ENCODE results near the gene VANGL2.

VANGL2 gene

DNA sequence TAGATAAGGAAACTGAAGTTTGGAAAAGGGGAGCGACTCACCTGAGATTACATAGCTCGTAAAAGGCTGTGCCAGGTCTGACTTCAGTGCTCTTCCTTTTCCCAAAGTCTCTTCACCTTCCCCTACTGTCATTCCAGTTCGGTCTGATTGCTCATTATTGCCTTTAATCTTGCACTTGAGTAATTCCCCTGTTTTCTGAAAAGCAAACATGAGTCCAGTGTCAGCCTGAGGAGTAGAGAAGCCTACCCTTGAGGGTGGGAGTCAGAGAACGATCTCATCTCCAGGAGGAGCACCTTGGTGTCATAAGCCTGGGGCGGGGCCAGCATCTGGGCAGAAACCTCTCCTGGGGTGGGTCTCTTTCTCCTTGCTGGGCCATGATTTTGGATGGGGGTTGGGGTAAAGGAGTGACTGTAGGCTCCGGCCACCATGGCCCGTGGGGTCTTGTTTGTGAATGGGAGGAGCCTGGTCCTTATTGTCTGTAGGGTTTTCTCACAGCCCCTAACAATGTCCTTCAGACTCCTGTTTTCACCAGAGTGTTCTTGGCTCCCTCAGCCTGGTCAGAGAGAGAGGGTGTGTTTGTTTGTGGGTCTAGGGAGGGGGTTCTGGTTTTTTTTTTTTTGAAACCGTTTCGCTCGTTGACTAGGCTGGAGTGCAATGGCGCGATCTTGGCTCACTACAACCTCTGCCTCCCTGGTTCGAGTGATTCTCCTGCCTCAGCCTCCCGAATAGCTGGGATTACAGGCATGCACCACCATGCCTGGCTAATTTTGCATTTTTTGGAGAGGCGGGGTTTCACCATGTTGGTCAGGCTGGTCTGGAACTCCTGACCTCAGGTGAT lies 6.0 kb downstream of the VANGL2 start:
- DNase-seq = no peak

DNA sequence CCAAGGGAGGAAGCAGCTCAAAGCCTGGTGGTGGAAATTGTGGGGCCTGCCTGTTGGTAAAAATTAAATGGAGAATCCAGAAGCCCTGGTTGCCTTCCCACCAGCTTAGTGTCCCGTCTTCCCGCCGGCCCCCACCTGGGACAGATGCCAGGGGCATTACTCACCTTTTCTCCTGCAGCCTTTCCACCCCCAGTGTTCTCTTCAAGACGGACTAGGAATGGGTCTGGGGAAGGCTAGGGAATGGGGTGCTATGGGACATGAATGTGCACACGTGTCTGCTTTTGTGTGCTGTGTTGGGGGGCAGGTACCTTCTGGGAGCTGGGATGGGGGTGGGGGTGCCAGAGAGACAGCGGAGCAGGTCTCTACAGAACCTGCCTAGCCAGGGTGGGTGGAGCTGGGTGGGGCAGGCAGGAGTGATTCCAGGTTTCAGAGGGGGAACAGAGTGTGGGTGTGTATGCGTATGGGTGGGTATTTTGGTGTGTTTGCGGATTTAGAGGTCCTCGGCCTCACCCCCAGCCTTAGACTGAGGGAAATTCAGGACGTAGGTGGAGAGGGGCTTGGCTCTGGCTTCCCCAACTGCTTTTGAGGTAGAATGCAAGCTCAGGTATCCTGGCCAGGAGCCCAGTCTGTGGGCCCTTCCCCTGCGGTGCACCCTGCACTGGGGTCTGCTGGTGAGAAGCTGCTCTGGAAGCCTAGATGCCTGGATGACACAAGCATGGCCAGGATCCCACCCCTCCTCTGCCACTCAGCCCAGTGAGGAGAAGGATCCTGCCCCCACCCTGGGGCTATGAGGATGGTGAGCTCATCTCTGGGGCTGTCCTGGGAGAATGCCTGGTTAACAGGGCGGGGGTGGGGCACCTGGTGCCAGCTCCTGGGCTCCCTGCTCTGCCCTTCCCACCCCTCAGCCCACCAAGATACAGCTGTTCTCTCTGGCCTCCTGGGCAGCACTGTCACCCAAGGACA lies 7.8 kb downstream of the VANGL2 start:
- no peak for DNase-seq

DNA sequence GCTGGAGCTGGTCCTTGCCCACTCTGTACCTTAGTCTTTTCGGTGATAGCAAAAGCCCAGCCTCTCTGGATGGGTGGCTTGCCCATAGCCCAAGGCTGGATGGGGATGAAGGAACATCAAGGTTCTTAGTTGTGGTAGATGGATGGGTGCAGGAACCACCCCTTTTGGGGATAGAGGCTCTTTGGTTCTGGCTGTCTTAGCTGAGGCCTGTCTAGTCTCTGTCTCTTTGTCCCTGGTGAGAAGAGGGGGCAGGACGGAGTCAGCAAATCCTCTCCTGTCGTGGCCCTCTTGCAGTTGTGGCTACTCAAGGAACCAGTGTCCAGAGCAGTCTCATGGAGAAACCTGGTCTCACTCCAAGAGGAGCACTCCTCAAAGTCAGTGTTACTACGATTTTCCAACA lies 8.5 kb downstream of the VANGL2 start:
- DNase-seq = no peak

DNA sequence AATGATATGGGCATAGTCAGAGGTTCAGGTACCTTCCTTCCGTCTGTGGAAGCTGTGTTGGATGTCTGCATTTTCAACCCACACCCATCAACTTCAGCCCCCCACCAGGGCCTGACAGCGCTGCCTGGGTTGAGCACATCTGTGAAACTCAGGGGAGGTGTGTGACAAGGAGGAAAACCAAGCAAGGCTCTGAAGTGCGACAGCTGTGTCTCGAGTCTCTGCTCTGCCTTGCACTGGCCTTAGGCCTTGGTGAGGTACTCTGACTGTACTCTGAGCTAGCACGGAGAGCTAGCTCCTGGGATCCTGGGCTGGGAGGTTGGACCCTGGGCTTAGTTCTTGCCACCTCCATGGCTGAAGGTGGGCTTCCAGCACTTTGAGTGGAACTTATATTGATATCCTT lies 9.1 kb downstream of the VANGL2 start:
- DNase-seq = no peak

DNA sequence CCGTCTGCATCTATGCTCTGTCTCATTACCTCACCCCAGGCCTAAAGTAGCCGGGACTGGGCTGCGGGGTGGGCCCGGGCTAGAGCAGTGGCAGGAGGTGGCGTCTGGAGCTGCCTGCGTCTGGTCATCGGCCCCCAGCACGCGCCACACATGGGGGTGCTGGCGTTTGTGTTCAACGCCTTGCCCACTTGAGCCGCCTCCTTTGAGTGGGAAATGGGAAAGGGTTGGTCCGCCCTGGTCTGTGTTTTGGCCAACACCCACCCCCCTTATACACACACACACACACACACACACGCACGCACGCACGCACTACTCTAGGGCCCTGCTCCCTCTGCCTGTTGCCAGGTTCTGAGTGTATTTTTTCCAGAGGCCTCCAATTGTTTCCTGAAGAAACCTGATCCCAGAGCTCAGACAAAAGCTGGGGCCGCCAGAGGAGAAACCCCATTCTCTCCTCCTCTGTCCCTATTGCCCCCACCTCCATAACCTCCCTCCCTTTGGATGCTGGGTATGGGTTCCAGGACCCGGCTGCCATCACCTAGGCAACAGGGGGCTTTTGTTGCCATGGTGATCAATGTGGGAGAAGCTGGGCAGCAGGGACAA lies 10.1 kb downstream of the VANGL2 start:
- no peak for DNase-seq

DNA sequence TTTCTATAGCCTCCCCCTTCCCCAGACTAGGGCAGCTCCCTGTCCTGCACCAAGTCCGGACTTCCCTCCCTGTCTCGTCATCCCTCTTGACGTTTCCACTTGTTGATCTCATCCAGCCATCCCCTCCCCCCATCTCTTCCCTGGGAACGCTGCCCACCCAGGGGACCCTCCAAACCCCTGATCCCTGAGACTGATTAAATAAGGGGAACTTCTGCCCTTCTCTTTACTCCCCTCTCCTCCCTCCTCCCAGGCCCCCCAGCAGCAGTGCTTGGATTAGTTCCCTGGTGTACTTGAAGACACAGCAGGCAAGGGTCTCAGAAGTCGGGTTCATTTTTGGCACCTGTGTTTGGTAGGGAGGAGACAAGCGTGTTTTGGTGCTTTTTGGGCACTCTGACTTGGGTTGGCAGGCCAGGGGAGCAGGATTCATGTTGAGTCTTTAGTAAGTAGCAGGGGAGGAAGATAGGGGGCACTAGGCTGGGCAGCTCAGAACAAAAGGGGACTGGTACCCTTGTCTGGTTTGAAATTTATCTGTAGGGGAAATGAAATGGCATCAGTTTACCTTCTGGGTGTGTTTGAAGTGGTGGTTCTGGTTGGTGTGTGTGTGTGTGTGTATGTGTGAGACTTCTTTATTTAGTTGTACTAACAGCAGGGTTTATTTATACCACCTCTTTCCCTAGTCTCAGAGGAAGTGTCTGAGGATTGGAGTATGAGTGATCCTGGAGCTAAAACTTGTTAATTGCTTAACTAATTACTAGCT lies 11.1 kb downstream of the VANGL2 start:
- DNase-seq = no peak

DNA sequence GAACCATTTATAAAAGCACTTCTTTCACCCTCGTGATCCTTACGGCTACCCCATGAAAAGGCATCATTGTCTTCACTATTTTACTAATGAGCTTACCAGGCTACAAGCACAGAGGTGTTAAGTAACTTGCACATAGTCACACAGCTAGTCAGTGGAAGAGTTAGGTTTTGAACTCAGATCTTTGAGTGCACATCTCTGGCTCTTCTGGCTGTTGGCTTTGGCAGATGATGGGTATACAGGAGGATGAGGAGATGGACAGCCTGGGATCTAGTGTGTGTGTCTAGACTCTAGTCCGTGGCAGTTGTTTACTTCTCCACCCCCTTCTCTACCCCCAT lies 11.6 kb downstream of the VANGL2 start:
- DNase-seq = no peak

DNA sequence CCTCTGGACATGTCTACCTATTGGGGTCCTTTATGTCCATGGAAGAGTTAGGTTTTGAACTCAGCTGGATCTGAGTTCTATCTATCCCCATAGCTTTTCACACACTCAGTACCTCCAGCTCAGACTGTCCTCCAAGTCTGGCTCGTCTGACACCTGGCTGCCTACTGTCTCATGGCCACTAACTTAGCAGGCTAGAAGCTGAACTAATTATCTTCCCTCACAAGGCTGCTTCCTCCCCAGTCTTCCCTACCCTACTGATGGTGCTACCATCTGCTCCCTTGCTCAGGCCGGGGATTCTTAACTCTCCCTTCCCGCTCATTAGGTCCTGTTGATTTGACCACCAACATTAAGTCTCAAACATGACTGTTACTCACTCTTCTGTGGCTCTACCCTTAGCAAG lies 13.4 kb downstream of the VANGL2 start:
- no peak for DNase-seq

DNA sequence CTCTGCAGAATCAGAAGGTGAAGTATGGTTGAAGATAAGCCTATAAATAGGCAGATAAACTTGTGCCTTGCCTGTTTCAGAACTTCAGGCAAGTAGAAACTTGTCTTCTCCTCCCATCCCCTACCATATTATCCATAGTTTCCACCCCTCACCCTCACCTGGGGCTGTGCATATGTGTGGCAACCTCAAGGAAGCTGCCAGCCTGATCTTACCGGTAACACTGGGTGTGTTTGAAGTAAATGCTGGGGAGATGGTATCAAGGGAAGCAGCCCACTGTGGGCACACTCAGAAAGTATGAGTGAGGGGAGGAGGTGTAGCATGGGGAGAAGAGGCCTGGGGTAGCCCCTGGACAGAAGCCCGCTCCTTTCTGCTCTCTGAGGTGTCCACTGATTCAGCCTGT lies 14.5 kb downstream of the VANGL2 start:
- no peak for DNase-seq

DNA sequence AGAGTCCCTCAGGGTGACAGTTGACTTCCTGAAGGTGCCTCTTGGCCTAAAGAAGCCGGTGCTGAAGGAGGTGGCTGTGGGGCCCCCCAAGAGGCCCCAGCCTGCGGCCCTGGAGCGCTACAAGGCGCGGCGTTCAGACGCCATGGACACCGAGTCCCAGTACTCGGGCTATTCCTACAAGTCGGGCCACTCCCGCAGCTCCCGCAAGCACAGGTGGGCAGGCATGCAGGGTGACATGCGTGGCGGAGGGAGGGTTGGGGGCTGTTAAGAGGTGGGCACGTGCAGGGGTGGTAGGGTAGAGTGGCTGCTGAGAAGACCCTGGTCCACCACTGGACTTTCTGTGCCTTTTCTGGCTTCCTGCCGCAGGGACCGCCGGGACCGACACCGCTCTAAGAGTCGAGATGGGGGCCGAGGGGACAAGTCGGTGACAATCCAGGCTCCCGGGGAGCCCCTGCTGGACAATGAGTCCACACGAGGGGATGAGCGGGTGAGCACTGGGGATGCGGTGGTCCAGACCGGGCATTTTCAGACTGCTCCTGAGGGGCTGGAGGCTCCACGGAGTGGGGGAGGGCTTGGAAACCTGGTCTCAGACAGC lies 15.4 kb downstream of the VANGL2 start:
- no peak for DNase-seq

DNA sequence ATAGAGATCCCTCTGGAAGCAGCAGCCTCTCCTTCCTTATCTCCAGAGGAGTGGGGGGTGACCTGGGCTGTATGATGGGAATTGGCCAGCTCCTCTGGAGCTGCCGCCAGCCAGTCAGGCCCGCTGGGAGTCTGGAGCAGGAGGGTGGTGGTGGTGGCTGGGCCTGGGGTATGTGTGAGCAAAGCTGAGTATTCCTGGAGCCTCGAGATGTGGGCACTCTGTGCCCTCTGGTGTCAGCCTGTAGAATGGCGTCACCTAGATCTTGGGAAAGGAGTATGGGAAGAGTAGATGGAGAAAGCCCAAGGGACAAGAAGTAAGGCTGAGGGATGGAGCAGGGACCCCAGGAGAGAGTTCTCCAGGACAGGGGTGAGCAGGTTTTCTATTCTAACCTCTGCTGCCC lies 16.0 kb downstream of the VANGL2 start:
- no peak for DNase-seq

DNA sequence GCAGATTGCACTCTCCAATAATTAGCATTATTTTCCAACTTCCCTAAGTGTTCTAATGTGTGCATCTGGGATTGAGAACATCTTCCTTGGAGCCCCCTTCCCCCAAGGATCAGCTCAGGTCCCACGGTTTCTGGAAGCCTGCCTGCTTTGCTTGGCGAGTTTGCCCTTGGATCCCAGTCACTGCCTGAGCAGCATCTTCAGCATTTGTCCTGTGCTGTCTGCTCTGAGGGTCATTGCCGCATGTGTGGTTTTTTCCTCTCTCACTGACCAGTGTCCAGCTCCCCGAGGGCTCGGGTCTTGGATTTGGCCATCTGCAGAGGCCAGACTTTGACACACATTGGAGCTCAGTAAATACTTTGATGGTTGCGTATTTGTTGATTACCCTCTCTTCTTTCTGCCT lies 18.1 kb downstream of the VANGL2 start:
- DNase-seq = no peak

DNA sequence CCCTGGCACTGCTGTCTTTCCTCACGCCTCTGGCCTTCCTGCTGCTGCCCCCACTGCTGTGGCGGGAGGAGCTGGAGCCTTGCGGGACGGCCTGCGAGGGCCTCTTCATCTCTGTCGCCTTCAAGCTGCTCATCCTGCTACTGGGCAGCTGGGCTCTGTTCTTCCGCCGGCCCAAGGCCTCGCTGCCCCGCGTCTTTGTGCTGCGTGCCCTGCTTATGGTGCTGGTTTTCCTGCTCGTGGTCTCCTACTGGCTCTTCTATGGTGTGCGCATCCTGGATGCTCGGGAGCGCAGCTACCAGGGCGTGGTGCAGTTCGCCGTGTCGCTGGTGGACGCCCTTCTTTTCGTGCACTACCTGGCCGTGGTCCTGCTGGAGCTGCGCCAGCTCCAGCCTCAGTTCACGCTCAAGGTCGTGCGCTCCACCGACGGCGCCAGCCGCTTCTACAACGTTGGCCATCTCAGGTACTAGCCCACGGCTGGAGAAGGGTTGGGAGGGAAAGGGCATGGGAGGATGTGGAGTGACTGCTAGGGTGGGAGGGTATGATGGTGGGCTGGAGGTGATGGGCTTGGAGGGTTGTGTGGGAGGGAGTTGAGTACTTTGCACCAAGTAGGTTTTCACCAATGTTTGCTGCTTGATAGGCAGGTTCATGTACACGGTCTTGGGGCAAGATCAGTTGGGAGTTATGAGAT lies 18.9 kb downstream of the VANGL2 start:
- DNase-seq = no peak

DNA sequence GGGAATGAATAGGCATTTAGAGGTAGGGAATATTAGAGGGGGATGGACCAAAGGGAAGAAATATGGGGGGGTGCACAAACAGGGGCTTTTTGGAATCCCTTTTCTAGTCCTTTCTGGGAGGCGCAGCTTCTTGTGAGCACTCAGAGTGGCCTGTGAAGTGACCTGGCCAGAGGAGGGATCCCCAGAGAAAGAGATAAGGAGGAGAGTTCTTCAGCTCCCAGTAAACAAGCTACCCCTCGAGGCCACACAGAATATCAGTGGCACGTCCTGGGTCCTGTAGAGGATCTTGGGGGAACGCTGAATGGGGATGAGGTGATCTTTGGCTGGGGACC lies 19.4 kb downstream of the VANGL2 start:
- no peak for DNase-seq

DNA sequence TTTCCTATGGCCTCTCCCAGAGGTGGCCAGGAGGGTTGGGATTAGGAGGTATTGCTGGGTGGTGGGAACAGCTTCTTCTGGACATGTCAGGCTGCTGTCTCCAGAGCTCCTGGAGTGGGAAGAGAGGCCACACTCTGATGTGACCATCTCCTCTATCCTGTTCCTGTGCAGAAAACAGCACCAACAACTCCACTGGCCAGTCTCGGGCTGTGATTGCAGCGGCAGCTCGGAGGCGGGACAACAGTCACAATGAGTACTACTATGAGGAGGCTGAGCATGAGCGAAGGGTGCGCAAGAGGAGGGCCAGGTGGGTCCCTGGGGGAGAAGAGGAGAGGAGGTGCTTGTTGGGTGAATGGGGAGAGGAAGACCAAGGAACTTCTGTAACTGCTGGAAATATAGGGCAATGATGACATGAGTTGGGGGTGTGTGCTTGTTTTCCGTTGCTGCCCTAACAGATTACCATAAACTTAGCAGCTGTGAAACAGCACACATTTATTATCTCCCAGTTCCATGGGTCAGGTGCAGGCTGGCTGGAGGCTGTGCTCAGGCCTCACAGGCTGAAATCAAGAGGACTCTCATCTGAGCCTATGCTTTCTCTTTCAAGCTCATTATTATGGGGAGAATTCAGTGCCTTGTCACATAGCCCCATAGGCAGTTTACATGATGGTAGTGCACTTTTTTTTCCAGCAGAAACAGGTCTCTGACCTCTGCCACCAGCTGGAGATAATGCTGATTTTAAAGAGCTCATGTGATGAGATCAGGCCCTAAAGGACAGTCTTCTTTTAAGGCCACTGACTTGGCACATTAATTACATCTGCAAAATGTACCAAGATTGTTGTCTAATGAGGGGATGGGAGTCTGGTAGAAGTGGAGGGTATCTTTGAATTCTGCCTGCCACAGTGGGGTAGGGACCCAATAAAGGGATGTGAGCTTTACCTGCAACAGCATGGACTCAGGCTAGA lies 20.8 kb downstream of the VANGL2 start:
- no peak for DNase-seq

DNA sequence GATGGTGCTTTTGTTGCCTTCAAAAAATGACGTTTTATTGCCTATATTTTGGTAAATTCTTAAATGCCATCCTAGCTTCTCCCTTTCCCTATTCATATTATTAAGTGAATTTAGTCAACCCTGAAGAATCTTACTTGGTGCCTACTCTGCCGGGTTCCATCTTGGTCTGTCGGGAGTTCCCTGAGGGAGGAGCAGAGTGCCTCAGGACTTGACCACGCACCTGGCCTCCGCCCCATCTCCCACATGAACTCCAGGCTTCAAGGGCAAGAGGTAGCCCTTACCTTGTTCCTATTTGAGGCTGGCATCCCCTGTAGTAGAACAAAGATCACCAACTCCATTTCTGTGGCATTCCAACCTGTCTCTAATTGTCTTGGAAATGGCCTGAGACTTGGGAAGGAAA lies 21.5 kb downstream of the VANGL2 start:
- no peak for DNase-seq

DNA sequence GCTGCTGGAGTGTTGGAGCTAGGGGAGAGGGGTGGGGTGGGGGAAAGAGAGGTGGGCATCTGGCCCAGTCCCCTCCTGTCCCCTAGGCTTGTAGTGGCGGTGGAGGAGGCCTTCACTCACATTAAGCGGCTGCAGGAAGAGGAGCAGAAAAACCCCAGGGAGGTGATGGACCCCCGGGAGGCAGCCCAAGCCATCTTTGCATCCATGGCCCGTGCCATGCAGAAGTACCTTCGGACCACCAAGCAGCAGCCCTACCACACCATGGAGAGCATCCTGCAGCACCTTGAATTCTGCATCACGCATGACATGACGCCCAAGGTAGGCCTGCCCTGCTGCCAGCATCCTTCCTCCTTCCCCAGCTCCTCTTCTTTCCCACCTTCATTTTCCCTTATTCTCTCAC lies 23.6 kb downstream of the VANGL2 start:
- no peak for DNase-seq

DNA sequence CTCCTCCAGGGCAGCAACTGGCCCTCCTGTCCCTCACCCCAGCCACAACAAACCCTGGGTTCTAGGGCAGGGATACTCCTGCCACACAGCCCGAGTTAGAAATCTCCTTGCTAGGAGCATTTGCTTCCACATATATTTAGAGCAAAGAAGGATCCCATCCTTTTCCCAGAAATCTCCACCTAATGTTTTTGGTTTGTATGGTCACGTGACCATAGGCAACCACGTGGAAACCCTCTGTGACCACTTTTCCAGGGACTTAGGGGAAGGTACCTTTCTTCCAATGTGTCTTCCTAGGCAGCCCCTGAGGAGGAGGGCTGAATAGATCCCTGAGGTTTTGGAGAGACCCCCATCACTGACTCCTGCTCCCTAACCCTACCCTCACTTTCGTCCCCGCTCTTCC lies 25.5 kb downstream of the VANGL2 start:
- no peak for DNase-seq

DNA sequence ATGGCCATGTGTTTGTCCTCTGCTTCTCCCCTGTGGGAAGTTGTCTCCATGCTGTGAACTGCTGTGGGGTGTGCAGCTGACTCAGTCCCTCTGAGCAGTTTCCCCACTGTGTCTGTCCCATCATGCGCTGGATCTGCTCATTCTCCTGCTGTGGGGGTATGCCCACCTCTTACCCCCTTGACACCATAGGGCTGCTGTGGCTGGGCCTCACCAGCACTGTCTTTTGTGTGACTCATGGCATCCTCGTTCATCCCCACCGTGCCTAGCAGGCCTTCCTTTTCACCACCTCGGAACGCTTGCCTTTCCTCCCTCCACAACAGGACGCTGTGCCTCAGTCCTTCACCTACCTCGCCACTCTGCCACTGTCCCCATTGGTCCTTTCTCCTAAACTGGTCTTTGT lies 27.3 kb downstream of the VANGL2 start:
- no peak for DNase-seq

DNA sequence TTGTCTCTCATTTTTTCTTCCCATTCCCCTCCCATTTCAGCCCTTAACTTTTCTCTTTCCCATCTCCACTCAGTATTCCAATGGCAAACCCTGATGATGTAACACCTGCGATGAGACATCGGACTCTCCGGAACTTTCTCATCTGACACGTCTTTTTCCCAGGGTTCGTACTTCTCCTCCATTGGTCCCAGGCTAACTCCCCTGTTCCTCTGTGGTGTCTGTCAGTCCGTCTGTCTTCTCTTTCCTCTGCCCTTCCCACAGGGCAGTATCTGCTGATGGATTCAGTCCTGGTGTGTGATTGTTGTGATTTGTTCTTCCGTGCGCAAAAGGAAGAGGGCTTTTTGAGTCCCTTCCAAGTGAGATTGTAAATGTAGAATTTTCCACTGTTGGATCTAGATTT lies 27.7 kb downstream of the VANGL2 start:
- no peak for DNase-seq

DNA sequence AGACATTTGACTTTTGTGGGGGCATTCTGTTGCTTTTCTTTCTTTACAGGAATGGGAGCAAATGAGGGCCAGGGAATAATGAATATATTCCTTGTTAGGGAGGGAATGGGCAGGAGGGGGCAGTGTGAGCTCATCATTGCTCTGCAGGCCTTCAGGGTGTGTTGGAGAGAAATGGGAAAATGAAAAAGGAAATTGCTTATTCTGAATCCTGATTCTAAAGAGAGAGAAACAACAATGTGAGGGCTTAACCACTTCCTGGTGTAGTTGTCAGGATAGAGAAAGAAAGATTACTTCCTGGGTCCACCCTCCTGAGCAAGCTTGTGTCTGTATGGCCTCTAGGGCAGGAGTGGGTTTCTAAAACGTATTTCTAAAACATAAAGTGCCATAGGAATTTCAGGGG lies 28.3 kb downstream of the VANGL2 start:
- DNase-seq = no peak
